Mesendoderm (in vitro differentiated cells): ENCODE results near the gene ACSF3.

Source experiments
- DNase-seq: peaks from one replicate; pipeline ENCODE4 v3.0.0; 2013
- H2AK5ac ChIP-seq: 2 replicates; pipeline ENCODE4 v1.6.1; 2013; ENCODE audit warnings: low read length, inconsistent platforms
- H2BK120ac ChIP-seq: 2 replicates; pipeline ENCODE4 v1.6.1; 2013; ENCODE audit warnings: low read depth, mild to moderate bottlenecking, low read length, moderate library complexity, mixed read lengths
- H2BK15ac ChIP-seq: replicated peaks from 2 replicates; pipeline ENCODE4 v1.6.1; 2013; ENCODE audit warnings: low read depth, mild to moderate bottlenecking, moderate library complexity
- H2BK5ac ChIP-seq: 2 replicates; pipeline ENCODE4 v1.6.1; 2013; ENCODE audit warnings: low read length, inconsistent platforms
- H3K18ac ChIP-seq: 2 replicates; pipeline ENCODE4 v1.6.1; 2013; ENCODE audit warnings: mild to moderate bottlenecking, low read length, mixed read lengths
- H3K23ac ChIP-seq: one replicate; pipeline ENCODE4 v1.6.1; 2013; ENCODE audit warnings: low read length
- H3K27ac ChIP-seq: 2 replicates; pipeline ENCODE4 v1.5.1; 2013; ENCODE audit warnings: low read depth, mild to moderate bottlenecking, inconsistent platforms, low read length, moderate library complexity
- H3K27me3 ChIP-seq: 2 replicates; pipeline ENCODE4 v1.6.1; 2013; ENCODE audit warnings: low read length, control low read depth, mild to moderate bottlenecking, inconsistent platforms; ENCODE audit not compliant: insufficient read depth, poor library complexity
- H3K36me3 ChIP-seq: 2 replicates; pipeline ENCODE4 v1.6.1; 2013; ENCODE audit warnings: low read length, inconsistent platforms; ENCODE audit not compliant: control insufficient read depth, insufficient read depth
- H3K4ac ChIP-seq: one replicate; pipeline ENCODE4 v1.6.1; 2013; ENCODE audit warnings: low read depth, mild to moderate bottlenecking, low read length, moderate library complexity
- H3K4me1 ChIP-seq: 2 replicates; pipeline ENCODE4 v1.6.1; 2013; ENCODE audit warnings: low read depth, low read length, inconsistent platforms; ENCODE audit not compliant: control insufficient read depth
- H3K4me2 ChIP-seq: 2 replicates; pipeline ENCODE4 v1.6.1; 2013; ENCODE audit warnings: low read length
- H3K4me3 ChIP-seq: 2 replicates; pipeline ENCODE4 v1.5.1; 2013; ENCODE audit warnings: mild to moderate bottlenecking, low read length
- H3K56ac ChIP-seq: one replicate; pipeline ENCODE4 v1.6.1; 2013; ENCODE audit warnings: low read length
- H3K79me1 ChIP-seq: 2 replicates; pipeline ENCODE4 v1.6.1; 2013; ENCODE audit warnings: low read length, inconsistent platforms
- H3K79me2 ChIP-seq: 2 replicates; pipeline ENCODE4 v1.6.1; 2013; ENCODE audit warnings: mild to moderate bottlenecking, low read length; ENCODE audit not compliant: control insufficient read depth, insufficient read depth
- H3K9ac ChIP-seq: 2 replicates; pipeline ENCODE4 v1.6.1; 2013; ENCODE audit warnings: low read length, inconsistent platforms
- H4K5ac ChIP-seq: one replicate; pipeline ENCODE4 v1.6.1; 2013; ENCODE audit warnings: low read length
- H4K8ac ChIP-seq: one replicate; pipeline ENCODE4 v1.6.1; 2013; ENCODE audit warnings: low read depth, mild to moderate bottlenecking, control low read depth, low read length, moderate library complexity
- WGBS: extraction: QIAGEN DNeasy Blood & Tissue Kit; methylation state at CpG from one replicate; pipeline ENCODE4 v1.1.7; 2013; ENCODE audit warnings: low lambda C conversion rate, missing lambda C conversion rate; ENCODE audit not compliant: insufficient coverage; ENCODE audit errors: extremely low coverage; 5-methylcytosine and 5-hydroxymethylcytosine counted together

The ACSF3 gene

DNA sequence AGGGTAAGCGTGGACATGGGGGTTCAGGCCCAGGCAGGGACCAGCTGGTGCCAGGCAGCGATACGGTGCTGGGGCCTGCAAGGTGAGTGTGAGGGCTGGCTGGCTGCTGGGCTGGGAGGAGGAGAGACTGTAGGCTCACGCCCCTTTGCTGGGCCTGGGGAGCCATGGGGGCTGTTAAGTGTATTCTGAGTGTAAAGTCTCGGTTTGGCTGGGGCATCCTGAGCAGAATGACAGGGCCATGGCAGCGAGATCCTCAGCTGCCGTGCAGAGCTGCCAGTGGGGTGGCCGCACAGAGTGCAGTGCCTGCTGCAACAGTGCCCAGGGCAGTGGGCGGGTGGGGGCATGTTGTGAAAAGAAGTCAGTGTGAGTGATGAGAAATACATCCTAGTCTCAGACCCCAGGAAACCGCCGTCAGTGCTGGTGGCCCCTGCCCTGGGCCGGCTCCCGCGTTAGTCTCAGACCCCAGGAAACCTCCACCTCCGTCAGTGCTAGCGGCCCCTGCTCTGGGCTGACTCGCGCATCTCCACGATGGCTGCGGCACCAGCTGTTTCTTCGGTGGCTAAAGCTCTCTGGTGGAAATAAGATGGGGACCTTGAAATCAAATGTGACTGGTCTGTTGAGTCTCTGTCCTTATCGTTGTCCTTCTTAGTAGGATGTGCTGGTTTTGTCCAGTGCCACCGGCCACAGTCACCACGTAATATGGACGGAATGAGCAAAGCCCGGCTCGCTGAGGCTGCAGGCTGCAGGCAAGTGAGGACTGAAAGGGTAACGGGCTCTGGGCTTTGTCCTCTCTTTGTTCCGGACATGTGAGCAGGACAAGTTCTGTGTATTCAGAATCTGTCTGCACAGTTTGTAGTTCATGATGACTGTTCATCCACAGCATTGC is 22.9 kb downstream of the ACSF3 start:
- Histone ChIP-seq H3K56ac (no peak overlapping the region), H3K27ac (no peak overlapping the region), H3K9ac (no peak overlapping the region), H3K4me2 (no peak overlapping the region), H3K18ac (no peak overlapping the region), H3K79me2 (no peaks in the 10 kb centered on the region), H3K79me1 (no peaks in the 10 kb centered on the region), H3K4me1 (no peaks in the 10 kb centered on the region), H4K8ac (no peak overlapping the region), H3K23ac (no peak overlapping the region), H4K5ac (no peak overlapping the region), H2BK5ac (no peak overlapping the region), H3K27me3 (no peaks in the 10 kb centered on the region), H3K4me3 (no peak overlapping the region), H3K36me3 (no peaks in the 10 kb centered on the region), H2AK5ac (no peak overlapping the region), H3K4ac (no peak overlapping the region), H2BK15ac (no peak overlapping the region), H2BK120ac (no peak overlapping the region)
- no CpG with 5 or more reads among the region's 29 CpGs for WGBS
- DNase-seq: no peak

DNA sequence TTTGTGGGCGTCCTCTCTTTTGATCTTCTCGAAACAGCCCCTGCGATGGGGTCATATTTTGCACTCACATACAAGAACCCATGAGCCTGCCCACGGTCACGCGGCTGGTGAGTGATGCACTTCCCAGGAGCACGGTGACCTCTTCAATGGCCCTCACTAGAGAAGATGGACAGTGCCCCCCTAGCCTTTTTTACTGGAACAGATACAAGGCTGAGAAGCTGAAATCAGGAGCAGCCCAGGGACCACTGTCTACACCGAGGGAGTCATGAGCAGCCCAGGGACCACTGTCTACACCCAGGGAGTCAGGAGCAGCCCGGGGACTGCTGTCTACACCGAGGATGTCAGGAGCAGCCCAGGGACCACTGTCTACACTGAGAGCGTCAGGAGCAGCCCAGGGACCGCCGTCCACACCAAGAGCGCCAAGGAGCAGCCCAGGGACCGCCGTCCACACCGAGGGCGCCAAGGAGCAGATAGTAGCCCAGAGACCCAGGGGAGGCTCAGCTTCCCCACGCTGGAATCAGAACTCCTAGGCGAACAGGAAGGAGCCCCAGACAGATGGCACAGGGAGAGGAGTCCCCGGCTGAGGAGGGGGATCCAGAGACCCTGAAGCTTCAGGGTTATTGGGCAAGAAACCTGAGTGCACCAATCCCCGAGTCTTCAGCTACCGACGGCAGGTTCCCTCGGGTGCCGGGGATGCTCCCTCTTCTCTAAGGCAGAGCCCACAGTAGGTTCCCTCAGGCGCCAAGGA is 23.7 kb downstream of the ACSF3 start:
- no peak overlapping the region for H3K4me3 ChIP-seq
- H3K18ac ChIP-seq: no peak overlapping the region
- no peak overlapping the region for H3K23ac ChIP-seq
- H4K8ac ChIP-seq: no peak overlapping the region
- no peak for DNase-seq
- no peak overlapping the region for H2BK5ac ChIP-seq
- H2AK5ac ChIP-seq: no peak overlapping the region
- no peaks in the 10 kb centered on the region for H3K79me1 ChIP-seq
- H2BK15ac ChIP-seq: no peak overlapping the region
- no peaks in the 10 kb centered on the region for H3K27me3 ChIP-seq
- H3K79me2 ChIP-seq: no peaks in the 10 kb centered on the region
- H3K36me3 ChIP-seq: no peaks in the 10 kb centered on the region
- H3K9ac ChIP-seq: no peak overlapping the region
- H4K5ac ChIP-seq: no peak overlapping the region
- no peaks in the 10 kb centered on the region for H3K4me1 ChIP-seq
- H2BK120ac ChIP-seq: no peak overlapping the region
- H3K4ac ChIP-seq: no peak overlapping the region
- no peak overlapping the region for H3K4me2 ChIP-seq
- no peak overlapping the region for H3K27ac ChIP-seq
- no peak overlapping the region for H3K56ac ChIP-seq
- WGBS: no CpG with 5 or more reads among the region's 27 CpGs

DNA sequence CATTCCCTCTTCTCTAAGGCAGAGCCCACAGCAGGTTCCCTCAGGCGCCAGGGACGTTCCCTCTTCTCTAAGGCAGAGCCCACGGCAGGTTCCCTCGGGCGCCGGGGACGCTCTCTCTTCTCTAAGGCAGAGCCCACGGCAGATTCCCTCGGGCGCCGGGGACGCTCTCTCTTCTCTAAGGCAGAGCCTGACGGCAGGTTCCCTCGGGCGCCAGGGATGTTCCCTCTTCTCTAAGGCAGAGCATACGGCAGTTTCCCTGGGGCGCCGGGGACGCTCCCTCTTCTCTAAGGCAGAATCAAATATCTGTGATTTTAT is 24.3 kb downstream of the ACSF3 start:
- Histone ChIP-seq H3K56ac (no peak overlapping the region), H3K18ac (no peak overlapping the region), H3K9ac (no peak overlapping the region), H3K79me1 (no peaks in the 10 kb centered on the region), H2BK5ac (no peak overlapping the region), H2BK15ac (no peak overlapping the region), H3K27me3 (no peaks in the 10 kb centered on the region), H3K79me2 (no peaks in the 10 kb centered on the region), H3K23ac (no peak overlapping the region), H4K5ac (no peak overlapping the region), H3K4me1 (no peaks in the 10 kb centered on the region), H3K4ac (no peak overlapping the region), H3K4me3 (no peak overlapping the region), H2BK120ac (no peak overlapping the region), H4K8ac (no peak overlapping the region), H3K27ac (no peak overlapping the region), H2AK5ac (no peak overlapping the region), H3K4me2 (no peak overlapping the region), H3K36me3 (no peaks in the 10 kb centered on the region)
- DNase-seq: no peak
- no CpG with 5 or more reads among the region's 19 CpGs for WGBS

DNA sequence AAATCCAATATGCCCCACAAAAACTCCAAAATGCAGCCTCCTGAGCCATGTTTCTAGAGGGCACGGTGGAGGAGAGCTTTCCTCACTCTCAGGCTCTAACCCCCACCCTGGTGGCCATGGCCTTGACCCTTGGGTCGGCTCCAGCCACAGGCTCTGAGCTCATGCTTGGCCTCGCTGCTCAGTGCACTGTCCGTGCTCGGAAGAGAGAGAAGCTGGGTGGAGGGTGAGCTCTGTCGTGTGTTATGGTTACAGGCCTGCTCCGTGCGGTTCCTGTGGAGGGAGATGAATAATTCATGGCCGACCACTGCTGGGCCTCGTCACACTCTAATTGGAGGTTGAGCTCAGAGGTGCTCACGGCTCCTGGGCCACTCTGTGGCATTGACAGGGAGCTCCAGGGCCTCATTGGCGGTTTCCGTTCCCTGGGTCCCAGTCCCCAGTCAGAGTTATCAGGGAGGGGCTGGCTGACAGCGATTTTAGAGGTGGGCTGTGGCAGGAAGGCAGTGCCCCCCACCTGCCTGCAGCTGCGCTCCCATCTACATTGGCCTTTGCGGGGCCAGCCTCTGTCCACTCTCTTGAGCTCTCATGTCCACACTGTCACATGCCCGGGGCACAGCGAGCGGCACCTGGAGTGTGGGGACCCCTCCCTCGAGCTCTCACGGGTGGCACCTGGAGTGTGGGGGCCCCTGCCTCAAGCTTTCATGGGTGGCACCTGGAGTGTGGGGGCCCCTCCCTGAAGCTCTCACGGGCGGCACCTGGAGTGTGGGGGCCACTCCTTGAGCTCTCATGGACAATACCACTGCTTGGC is 24.9 kb downstream of the ACSF3 start:
- Histone ChIP-seq H3K4me3 (no peak overlapping the region), H2BK5ac (no peak overlapping the region), H3K36me3 (no peaks in the 10 kb centered on the region), H3K4ac (no peak overlapping the region), H3K27ac (no peak overlapping the region), H3K79me2 (no peaks in the 10 kb centered on the region), H2BK15ac (no peak overlapping the region), H2AK5ac (no peak overlapping the region), H3K23ac (no peak overlapping the region), H3K4me2 (no peak overlapping the region), H3K79me1 (no peaks in the 10 kb centered on the region), H3K56ac (no peak overlapping the region), H4K8ac (no peak overlapping the region), H3K18ac (no peak overlapping the region), H4K5ac (no peak overlapping the region), H3K27me3 (no peaks in the 10 kb centered on the region), H3K4me1 (no peaks in the 10 kb centered on the region), H3K9ac (no peak overlapping the region), H2BK120ac (no peak overlapping the region)
- DNase-seq: peak; percentile 53
- no CpG with 5 or more reads among the region's 23 CpGs for WGBS

DNA sequence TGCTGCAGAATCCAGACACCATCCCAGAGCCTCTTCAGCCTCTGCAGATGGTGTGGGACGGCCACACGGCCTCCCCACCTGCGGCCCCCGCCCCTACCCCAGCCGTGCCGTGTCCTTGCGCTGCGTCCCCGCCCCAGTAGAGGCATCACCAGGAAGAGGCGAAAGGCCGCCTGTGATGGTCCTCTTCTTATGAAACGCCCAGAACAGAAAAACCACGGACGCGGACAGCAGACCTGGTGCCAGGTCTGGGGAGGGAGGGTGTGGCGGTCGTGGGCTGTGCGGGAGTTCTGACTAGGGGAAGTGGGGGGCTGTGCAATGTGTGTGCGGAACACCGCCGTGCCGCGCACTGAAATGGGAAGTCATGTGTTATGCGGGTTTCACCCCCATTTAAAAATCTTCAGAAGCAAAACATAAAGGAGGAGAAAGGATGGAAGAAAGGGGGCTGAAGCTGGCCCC is 25.5 kb downstream of the ACSF3 start:
- Histone ChIP-seq H2AK5ac (no peak overlapping the region), H2BK15ac (no peak overlapping the region), H4K5ac (no peak overlapping the region), H2BK120ac (no peak overlapping the region), H3K79me1 (no peaks in the 10 kb centered on the region), H3K23ac (no peak overlapping the region), H3K56ac (no peak overlapping the region), H2BK5ac (no peak overlapping the region), H3K27me3 (no peaks in the 10 kb centered on the region), H3K9ac (no peak overlapping the region), H3K27ac (no peak overlapping the region), H3K4ac (no peak overlapping the region), H3K79me2 (no peaks in the 10 kb centered on the region), H3K18ac (no peak overlapping the region), H4K8ac (no peak overlapping the region), H3K4me2 (no peak overlapping the region), H3K4me3 (no peak overlapping the region), H3K4me1 (no peaks in the 10 kb centered on the region), H3K36me3 (no peaks in the 10 kb centered on the region)
- DNase-seq: no peak
- no CpG with 5 or more reads among the region's 24 CpGs for WGBS
